ENCODE measurements around the gene PLB1. TPM values are rescaled to one million over a fixed set of nuclear protein-coding genes. Genes with fewer than 3 reads are reported as not detected.

Gene PLB1
- total and polyA plus RNA-seq, 2 donors (not counting 1 experiment from before 2014, with no cell fraction given): 0.25 to 0.51 TPM

DNA sequence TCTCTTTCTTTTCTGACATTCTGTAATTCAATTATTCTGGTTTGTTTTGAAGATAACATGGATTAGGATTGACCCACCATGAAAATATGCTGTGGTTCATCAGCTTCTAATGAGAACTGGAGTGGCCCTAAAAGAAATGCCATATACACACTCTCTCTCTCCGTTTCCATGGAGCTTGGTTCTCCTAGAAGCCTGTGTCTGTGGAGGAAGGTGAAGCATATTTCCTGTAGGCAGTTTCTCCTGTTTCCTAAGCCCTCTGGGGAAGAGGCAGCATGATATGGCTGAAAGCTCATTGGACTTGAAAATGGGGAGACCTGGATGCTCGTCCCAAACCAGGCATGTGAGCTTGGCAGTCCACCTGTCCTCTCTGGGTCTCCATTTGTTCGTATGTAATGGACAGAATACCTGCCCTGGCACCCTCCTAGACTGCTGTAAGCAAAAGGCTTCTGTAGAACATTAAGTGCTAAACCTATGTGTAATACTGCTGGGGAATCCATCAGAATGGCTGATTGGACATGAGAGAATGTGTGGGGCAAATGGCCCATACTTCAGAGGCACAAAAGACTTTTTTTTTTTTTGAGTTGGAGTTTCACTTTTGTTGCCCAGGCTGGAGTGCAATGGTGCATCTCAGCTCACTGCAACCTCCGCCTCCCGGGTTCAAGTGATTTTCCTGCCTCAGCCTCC lies 180.4 kb downstream of the PLB1 start:
- peaks cover 8% of the 10 kb centered on the region in 2 donors for H3K4me1 ChIP-seq (ENCODE audit: control insufficient read depth in 2 of 2, insufficient read depth in 2 of 2, low read length in 2 of 2)
- Mint-ChIP-seq H3K4me3 (no peak overlapping the region), H3K4me1 (peaks cover 9% of the 10 kb centered on the region), H3K27me3 (no peaks in the 10 kb centered on the region), H3K9me3 (ENCODE audit: insufficient read depth) (peaks cover 6% of the 10 kb centered on the region), H3K27ac (no peak overlapping the region)
- H2AFZ ChIP-seq (ENCODE audit: insufficient read depth, low read depth, low read length, poor library complexity, severe bottlenecking): no peak overlapping the region
- ATAC-seq (ENCODE audit: low read depth) (no peak), DNase-seq (no peak)
- TF ChIP-seq EZH2 (IDR thresholded peaks at IDR 0.05; ENCODE audit: borderline replicate concordance, insufficient read depth, low read depth, low read length, poor library complexity, severe bottlenecking): no peak
- TF ChIP-seq, protein P1, sequence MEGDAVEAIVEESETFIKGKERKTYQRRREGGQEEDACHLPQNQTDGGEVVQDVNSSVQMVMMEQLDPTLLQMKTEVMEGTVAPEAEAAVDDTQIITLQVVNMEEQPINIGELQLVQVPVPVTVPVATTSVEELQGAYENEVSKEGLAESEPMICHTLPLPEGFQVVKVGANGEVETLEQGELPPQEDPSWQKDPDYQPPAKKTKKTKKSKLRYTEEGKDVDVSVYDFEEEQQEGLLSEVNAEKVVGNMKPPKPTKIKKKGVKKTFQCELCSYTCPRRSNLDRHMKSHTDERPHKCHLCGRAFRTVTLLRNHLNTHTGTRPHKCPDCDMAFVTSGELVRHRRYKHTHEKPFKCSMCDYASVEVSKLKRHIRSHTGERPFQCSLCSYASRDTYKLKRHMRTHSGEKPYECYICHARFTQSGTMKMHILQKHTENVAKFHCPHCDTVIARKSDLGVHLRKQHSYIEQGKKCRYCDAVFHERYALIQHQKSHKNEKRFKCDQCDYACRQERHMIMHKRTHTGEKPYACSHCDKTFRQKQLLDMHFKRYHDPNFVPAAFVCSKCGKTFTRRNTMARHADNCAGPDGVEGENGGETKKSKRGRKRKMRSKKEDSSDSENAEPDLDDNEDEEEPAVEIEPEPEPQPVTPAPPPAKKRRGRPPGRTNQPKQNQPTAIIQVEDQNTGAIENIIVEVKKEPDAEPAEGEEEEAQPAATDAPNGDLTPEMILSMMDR (IDR thresholded peaks at IDR 0.05): no peak
- 91% methylated on average over 4 of the region's 5 CpGs for WGBS (ENCODE audit: insufficient coverage)
- no peaks in the 10 kb centered on the region for H3K79me2 ChIP-seq (ENCODE audit: control insufficient read depth, insufficient read depth, low read length)
- H3K4me2 ChIP-seq (replicated peaks; ENCODE audit: low read depth, low read length, poor library complexity, severe bottlenecking): no peak overlapping the region
- peaks cover 0 to 9% (median 2%) of the 10 kb centered on the region in 3 donors for H3K9me3 ChIP-seq (ENCODE audit: control extremely low read depth in 1 of 3, control insufficient read depth in 2 of 3, insufficient read depth in 1 of 3, low read length in 2 of 3)
- intact Hi-C loops (cut with micrococcal nuclease): no loop called here
- no peaks in the 10 kb centered on the region for H3K36me3 ChIP-seq (replicated peaks in 1 of 2; ENCODE audit: control extremely low read depth in 1 of 2, control insufficient read depth in 1 of 2, extremely low read depth in 1 of 2, insufficient read depth in 2 of 2, low read length in 1 of 2)
- ChIA-PET POLR2A (interaction anchor here (0.6 kb wide), 1 partner anchor 47 kb away, joined by 3 read pairs; no protein-coding TSS in a partner anchor), CTCF (interaction anchor here (0.6 to 1.6 kb wide), 3 partner anchors 82 to 1698 kb away, joined by 3 to 4 read pairs (median 3); no protein-coding TSS in a partner anchor)
- H3K4me3 ChIP-seq (ENCODE audit: control extremely low read depth in 1 of 5, extremely low read depth in 1 of 5, insufficient read depth in 1 of 5, low read depth in 2 of 5, low read length in 4 of 5): no peak overlapping the region
- no peak overlapping the region for H3K27ac ChIP-seq (ENCODE audit: low read length in 2 of 2)
- H3K9ac ChIP-seq (ENCODE audit: low read length): no peak overlapping the region
- H4K20me1 ChIP-seq (ENCODE audit: control insufficient read depth, insufficient read depth, low read length, poor library complexity, severe bottlenecking): no peaks in the 10 kb centered on the region
- H3K27me3 ChIP-seq (replicated peaks in 1 of 4; ENCODE audit: control extremely low read depth in 1 of 4, control insufficient read depth in 3 of 4, insufficient read depth in 4 of 4, low read length in 3 of 4): no peaks in the 10 kb centered on the region

DNA sequence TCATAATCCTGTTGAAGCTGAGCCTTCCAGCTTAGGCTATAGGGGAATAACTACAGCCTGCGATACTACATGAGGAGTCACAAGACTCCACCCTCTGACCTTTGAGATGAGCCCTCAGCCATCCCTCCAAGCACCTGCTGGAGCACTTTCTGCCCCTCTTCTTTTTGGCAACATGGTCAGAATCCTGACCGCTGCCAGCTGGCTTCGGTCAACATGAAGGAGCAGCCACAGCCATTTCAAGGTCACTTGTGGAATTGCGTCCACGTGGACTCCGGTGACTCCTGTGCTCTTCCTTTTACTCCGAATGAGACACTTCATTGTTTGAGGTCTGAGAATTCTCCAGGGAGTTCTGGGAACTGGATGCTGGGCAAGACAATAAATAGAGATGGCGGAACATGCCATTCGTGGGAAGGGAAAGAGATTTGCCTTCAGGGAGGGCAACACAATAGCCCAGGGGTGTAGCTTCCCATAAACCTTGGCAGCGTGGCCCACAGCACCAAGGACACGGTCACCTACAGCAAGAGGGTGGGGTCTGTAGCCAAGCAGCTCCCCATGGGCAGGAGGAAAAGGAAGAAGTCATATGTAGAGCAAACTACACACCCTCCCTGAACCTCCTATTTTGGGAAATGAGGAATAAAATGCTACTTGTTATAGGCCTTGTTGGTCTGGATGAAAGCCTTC lies 182.5 kb downstream of the PLB1 start:
- Mint-ChIP-seq H3K4me3 (no peak overlapping the region), H3K27me3 (no peaks in the 10 kb centered on the region), H3K9me3 (ENCODE audit: insufficient read depth) (no peaks in the 10 kb centered on the region), H3K27ac (no peak overlapping the region), H3K4me1 (peaks cover 15% of the 10 kb centered on the region)
- Histone ChIP-seq H3K9ac (ENCODE audit: low read length) (no peak overlapping the region), H3K36me3 (replicated peaks in 1 of 2; ENCODE audit: control extremely low read depth in 1 of 2, control insufficient read depth in 1 of 2, extremely low read depth in 1 of 2, insufficient read depth in 2 of 2, low read length in 1 of 2) (no peaks in the 10 kb centered on the region), H3K79me2 (ENCODE audit: control insufficient read depth, insufficient read depth, low read length) (no peaks in the 10 kb centered on the region), H3K4me3 (ENCODE audit: control extremely low read depth in 1 of 5, extremely low read depth in 1 of 5, insufficient read depth in 1 of 5, low read depth in 2 of 5, low read length in 4 of 5) (no peak overlapping the region), H3K27me3 (replicated peaks in 1 of 4; ENCODE audit: control extremely low read depth in 1 of 4, control insufficient read depth in 3 of 4, insufficient read depth in 4 of 4, low read length in 3 of 4) (no peaks in the 10 kb centered on the region), H3K27ac (ENCODE audit: low read length in 2 of 2) (no peak overlapping the region), H4K20me1 (ENCODE audit: control insufficient read depth, insufficient read depth, low read length, poor library complexity, severe bottlenecking) (no peaks in the 10 kb centered on the region), H3K4me1 (ENCODE audit: control insufficient read depth in 2 of 2, insufficient read depth in 2 of 2, low read length in 2 of 2) (peaks cover 11 to 13% of the 10 kb centered on the region in 2 donors), H3K9me3 (ENCODE audit: control extremely low read depth in 1 of 3, control insufficient read depth in 2 of 3, insufficient read depth in 1 of 3, low read length in 2 of 3) (peaks cover 0 to 5% (median 0%) of the 10 kb centered on the region in 3 donors), H2AFZ (ENCODE audit: insufficient read depth, low read depth, low read length, poor library complexity, severe bottlenecking) (no peak overlapping the region), H3K4me2 (replicated peaks; ENCODE audit: low read depth, low read length, poor library complexity, severe bottlenecking) (no peak overlapping the region)
- TF ChIP-seq EZH2 (IDR thresholded peaks at IDR 0.05; ENCODE audit: borderline replicate concordance, insufficient read depth, low read depth, low read length, poor library complexity, severe bottlenecking): no peak
- TF ChIP-seq, protein P1 (IDR thresholded peaks at IDR 0.05): no peak
- ChIA-PET POLR2A (no interaction called here), CTCF (no interaction called here)
- ATAC-seq (ENCODE audit: low read depth) (no peak), DNase-seq (no peak)
- intact Hi-C loops (cut with micrococcal nuclease): no loop called here
- WGBS (ENCODE audit: insufficient coverage): 99% methylated on average over 8 of the region's 11 CpGs
